ENCODE results near the gene CMTR1. TPM values are rescaled to one million over a fixed set of nuclear protein-coding genes. Genes with fewer than 3 reads are reported as not detected.

The CMTR1 gene
- total and polyA plus RNA-seq, 10 of the 15 experiments (the other 5 are each of a cell fraction or from before 2014, with no cell fraction given): 2.7 to 67.0 (median 46.2) TPM

GRCh38 chr6:37435373-37435772, 2.4 kb downstream of the CMTR1 start:
- H3K36me3 ChIP-seq (ENCODE audit: control insufficient read depth in 2 of 2, insufficient read depth in 2 of 2, low read length in 1 of 2): peaks cover 2 to 20% of the 10 kb centered on the region in 2 experiments; a peak in 2 of 4 replicates
- H3K9me3 ChIP-seq (replicated peaks; ENCODE audit: control insufficient read depth, insufficient read depth, low read length): no peaks in the 10 kb centered on the region
- H3K4me2 ChIP-seq (ENCODE audit: control insufficient read depth, insufficient read depth): peak overlapping the region; percentile 83
- ChIA-PET POLR2A (interaction anchor here (0.8 to 2.3 kb wide), 4 partner anchors 8 to 124 kb away, joined by 3 to 11 read pairs (median 5); no protein-coding TSS in a partner anchor), CTCF (interaction anchor here (1.0 to 2.8 kb wide), 5 partner anchors 11 to 257 kb away, joined by 3 to 14 read pairs (median 4); no protein-coding TSS in a partner anchor), SMC1A (ENCODE audit: uncharacterized antibody, unreplicated experiment) (interaction anchor here (0.6 to 2.1 kb wide), 2 partner anchors 14 to 130 kb away, joined by 3 to 5 read pairs; no protein-coding TSS in a partner anchor), RAD21 (ENCODE audit: unreplicated experiment) (interaction anchor here (1.6 to 1.9 kb wide), 2 partner anchors 127 to 130 kb away, joined by 3 to 8 read pairs; no protein-coding TSS in a partner anchor)
- peak overlapping the region; percentile 97 for H3K4me3 ChIP-seq
- H3K27ac ChIP-seq (ENCODE audit: control insufficient read depth, insufficient read depth): no peak overlapping the region; the same call in 1 of the 2 replicates
- no peak overlapping the region for H3K9ac ChIP-seq (ENCODE audit: control insufficient read depth, insufficient read depth, low read length)
- no TSS peak for BruUV-seq (replicated peaks)
- FAIRE-seq (no peak), ATAC-seq (no peak), DNase-seq (ENCODE audit: low read depth, low spot score) (no peak)
- 77% methylated on average over 4 of the region's 4 CpGs for WGBS (ENCODE audit: insufficient coverage, insufficient replicate concordance, low lambda C conversion rate, missing lambda C conversion rate)
- no peak overlapping the region for H2AFZ ChIP-seq (ENCODE audit: control insufficient read depth, low read depth, low read length)
- peaks cover 51% of the 10 kb centered on the region for H3K79me2 ChIP-seq (ENCODE audit: control insufficient read depth, insufficient read depth, low read length)
- no peaks in the 10 kb centered on the region for H3K27me3 ChIP-seq (replicated peaks in 1 of 2; ENCODE audit: control insufficient read depth in 2 of 2, insufficient read depth in 2 of 2, low read length in 1 of 2)
- TF ChIP-seq EP300 (IDR thresholded peaks at IDR 0.05; ENCODE audit: borderline replicate concordance in 1 of 2, control insufficient read depth in 1 of 2, low read depth in 2 of 2, low read length in 2 of 2) (no peak), E2F4 (IDR thresholded peaks at IDR 0.05; ENCODE audit: low read depth, low read length) (no peak), ESRRA (IDR thresholded peaks at IDR 0.05; ENCODE audit: low read length) (no peak), IKZF2 (IDR thresholded peaks at IDR 0.05) (no peak)
- TF ChIP-seq, protein P1, sequence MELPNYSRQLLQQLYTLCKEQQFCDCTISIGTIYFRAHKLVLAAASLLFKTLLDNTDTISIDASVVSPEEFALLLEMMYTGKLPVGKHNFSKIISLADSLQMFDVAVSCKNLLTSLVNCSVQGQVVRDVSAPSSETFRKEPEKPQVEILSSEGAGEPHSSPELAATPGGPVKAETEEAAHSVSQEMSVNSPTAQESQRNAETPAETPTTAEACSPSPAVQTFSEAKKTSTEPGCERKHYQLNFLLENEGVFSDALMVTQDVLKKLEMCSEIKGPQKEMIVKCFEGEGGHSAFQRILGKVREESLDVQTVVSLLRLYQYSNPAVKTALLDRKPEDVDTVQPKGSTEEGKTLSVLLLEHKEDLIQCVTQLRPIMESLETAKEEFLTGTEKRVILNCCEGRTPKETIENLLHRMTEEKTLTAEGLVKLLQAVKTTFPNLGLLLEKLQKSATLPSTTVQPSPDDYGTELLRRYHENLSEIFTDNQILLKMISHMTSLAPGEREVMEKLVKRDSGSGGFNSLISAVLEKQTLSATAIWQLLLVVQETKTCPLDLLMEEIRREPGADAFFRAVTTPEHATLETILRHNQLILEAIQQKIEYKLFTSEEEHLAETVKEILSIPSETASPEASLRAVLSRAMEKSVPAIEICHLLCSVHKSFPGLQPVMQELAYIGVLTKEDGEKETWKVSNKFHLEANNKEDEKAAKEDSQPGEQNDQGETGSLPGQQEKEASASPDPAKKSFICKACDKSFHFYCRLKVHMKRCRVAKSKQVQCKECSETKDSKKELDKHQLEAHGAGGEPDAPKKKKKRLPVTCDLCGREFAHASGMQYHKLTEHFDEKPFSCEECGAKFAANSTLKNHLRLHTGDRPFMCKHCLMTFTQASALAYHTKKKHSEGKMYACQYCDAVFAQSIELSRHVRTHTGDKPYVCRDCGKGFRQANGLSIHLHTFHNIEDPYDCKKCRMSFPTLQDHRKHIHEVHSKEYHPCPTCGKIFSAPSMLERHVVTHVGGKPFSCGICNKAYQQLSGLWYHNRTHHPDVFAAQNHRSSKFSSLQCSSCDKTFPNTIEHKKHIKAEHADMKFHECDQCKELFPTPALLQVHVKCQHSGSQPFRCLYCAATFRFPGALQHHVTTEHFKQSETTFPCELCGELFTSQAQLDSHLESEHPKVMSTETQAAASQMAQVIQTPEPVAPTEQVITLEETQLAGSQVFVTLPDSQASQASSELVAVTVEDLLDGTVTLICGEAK (IDR thresholded peaks at IDR 0.05; ENCODE audit: borderline replicate concordance): no peak
- intact Hi-C loops (cut with micrococcal nuclease; ENCODE audit: unreplicated experiment): no loop called here
- peaks cover 5% of the 10 kb centered on the region for H3K4me1 ChIP-seq (ENCODE audit: control insufficient read depth, insufficient read depth, low read length)
- in situ Hi-C loops (cut with MboI): no loop called here
- H4K20me1 ChIP-seq (ENCODE audit: control insufficient read depth, insufficient read depth): no peaks in the 10 kb centered on the region

Measured in GM12878 (cell line).